NOMO-1 (cell line): ENCODE results near the gene TLE2.

Source experiments
- DNase-seq, 2 experiments: peaks; one replicate each; lab custom pipeline; 2025; ENCODE audit not compliant: unreplicated experiment in 2 of 2; lab: John Stamatoyannopoulos, UW

The TLE2 gene

DNA sequence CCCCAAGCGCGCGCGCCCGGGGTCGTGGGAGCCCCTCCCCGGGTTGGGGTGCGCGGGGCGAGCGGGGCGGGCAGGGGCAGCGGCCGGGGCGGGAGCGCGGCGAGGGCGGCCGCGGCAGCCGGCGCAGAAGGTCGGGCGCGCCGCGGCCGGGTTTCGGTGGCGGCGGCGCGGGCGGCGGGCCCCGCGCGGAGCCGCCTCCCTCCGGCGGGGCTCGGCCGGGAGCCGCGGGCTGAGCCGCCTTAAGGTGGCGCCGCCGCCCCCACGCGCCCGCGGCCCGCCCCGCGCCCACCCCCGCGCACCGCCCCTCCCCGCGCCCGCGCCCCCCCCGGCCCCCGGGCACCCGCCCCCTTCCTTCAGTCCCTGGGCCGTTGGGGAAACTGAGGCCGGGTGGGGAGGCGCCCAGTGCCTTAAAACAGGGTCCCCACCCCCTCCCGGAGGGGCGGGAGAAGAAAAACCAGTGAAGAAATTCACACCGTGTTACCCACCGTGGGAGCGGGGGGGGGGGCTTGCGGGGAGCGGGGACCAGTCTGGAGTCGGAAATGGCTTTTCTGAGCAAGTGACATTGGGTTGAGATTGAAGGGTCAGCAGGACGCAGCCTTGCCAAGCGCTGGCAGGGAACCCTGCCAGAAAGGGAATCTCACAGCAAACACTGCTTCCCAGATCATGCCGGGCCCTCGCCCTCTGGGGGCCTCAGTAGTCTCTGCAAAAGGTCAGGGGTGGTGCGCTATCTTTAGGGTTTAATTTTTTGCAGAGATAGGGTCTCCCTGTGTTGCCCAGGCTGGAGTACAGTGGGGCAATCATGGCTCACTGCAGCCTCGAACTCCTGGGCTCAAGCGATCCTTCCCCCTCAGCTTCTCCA, at the start of gene TLE2:
TSS of gene TLE2 (minus strand) at position 216 of the 859 bp plus-strand sequence. CDS start 376 bp downstream, outside the sequence.
- DNase-seq = peak in 1 of 2 experiments; percentile 10

DNA sequence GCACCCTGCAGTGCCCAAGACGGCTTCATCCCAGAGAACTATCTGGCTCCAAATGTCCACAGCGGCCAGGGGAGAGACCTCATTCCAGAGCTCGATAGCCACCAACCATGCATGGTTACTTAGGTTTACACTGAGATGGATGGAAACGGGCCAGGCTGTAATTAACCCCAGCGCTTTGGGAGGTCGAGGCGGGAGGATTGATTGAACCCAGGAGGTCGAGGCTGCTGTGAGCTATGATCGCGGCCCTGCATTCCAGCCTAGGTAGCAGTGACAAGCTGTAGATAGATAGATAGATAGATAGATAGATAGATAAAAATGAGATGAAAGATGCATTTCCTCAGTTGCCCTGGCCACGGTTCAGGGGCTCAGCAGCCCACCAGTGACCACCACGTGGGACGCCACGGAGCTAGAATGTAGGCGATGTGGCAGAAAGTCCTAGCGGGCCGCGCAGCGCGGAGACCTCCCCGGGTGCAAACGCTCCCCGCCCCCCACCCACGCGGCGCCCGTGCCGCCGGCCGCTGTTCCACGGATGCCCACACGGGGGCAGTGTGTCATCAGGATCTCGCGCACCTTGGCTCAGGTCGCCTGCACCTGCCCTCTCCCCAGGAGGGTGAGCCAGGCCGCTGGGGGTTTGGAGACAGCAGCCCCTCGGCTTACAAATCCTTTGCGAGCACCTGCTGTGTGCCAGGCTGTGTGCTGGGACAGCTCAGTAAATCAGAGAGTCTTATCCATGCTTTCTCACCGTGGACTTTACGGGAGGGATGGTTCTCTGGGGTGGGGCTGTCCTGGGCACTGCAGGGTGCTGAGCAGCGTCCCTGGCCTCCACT, 46.7 kb upstream of the TLE2 start:
- DNase-seq = peak; percentile 14 to 32

DNA sequence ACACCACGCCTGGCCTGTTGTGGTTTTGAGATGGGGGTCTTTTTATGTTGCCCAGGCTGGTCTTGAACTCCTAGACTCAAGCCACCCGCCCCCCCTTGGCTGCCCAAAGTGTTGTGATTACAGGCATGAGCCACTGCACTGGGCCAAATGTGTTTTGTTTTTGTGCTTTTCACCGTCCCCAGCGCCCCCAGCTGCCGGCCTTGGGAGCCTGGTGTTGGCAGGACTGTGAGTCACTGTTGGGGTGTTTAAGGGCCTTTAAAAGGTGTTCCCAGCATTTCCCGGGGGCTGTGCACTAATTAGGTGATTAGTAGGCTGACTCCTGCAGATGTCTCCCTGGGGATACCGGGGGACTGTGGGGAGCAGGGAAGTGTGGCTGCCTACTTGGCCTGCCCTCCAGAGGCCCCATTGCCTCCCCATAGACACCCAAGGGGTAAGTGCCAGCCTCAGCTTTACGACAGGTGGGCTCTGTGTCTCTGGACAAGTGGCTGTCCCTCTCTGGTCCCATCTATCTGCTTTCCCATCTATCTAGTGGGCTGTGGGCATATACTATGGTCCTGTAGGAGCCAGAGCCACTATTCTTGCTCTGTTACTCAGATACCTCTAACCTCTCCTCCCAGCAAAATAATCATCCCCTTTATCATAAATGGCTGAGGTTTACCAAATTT, 45.0 kb upstream of the TLE2 start:
- DNase-seq = no peak

DNA sequence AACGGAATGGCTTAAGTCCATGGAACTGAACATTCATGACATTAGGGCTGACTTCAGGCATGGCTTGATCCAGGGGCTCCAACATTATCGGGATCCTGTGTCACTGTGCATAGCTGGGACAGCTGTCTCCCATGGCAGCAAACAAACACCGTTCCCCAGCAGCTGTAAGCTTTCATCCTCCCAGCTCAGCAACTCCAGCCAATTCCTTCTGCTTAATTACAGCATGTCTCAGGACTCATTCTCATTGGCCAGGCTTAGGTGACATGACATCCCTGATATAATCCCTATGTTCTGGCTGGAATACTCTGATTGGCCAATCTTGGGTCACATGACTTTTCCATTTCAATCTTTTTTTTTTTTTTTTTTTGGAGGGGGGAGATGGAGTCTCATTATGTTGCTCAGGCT, 44.1 kb upstream of the TLE2 start:
- no peak for DNase-seq

DNA sequence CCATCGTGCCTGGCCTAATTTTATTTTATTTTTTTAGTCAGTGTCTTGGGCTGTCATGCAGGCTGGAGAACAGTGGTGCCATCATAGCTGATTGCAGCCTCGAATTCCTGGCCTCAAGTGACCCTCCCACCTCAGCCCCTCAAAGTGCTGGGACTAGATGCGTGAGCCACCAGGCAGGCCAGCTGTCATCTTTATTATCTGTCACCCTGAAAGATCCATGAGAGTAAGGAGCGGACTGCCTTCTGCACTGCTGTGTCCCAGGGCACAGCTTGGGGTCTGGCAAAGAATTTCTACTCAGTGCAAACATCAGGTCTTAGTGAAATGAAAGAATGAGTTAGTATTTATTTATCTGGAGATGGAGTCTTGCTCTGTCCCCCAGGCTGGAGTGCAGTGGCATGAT, 42.7 kb upstream of the TLE2 start:
- no peak for DNase-seq

DNA sequence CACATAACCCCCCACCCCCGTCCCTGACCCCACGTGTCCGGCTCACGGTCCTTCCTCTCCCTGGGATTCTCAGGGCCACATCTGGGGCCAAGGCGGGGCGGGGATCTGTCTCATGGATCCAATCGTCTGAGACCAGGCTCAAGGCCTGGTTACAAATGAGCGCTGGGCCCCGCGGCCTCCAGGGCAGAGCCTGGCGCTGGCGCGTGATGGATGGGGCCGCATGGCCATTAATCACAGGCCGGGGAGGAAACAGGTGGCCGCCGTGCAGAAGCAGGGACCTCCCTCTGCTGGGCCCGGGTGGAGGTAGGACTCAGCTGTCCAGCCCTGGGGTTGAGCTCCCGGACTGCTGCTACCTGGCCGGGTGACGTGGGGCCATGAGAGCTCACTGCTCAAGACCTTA, 39.0 kb upstream of the TLE2 start:
- DNase-seq = peak in 1 of 2 experiments; percentile 15

DNA sequence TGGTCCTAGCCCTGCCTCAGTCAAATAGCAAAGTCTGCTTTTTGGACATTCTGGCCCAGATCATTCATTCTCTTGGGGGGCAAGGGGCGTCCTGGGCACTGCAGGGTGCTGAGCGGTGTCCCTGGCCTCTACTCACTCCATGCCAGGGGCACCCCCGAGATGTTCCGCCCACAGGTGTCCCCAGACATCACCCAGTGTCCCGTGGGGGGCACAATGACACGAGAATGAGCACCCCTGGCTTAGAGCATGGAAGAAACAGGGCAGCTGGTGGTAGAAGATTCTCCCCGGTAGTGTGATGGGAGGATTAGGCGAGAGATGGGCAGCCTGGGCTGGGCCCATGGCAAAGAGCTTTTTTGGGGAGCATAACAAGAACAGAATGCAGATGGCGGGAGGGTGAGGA, 38.5 kb upstream of the TLE2 start:
- no peak for DNase-seq

DNA sequence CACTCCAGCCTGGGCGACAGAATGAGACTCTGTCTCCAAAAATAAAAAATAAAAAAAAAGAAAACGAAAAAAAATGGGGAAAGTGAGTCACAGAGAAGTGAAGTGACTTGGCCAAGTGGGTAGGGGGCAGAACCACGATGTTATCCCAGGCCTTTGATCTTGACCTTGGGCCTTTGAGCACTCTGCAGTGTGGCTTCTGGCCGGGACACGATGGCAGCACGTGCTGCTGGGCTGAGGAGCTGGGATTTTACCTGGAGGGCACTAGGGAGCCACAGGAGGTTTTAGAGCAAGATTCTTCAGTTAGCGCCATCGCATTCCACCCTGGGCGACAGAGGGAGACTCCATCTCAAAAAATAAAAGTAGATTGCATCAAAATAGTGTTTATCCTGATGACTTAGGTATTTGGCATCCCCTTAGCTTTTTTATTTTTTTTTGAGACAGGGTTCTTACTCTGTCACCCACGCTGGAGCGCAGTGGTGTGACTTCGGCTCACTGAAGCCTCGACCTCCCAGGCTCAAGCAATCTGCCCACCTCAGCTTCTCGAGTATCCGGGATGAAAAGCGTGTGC, 37.5 kb upstream of the TLE2 start:
- no peak for DNase-seq

DNA sequence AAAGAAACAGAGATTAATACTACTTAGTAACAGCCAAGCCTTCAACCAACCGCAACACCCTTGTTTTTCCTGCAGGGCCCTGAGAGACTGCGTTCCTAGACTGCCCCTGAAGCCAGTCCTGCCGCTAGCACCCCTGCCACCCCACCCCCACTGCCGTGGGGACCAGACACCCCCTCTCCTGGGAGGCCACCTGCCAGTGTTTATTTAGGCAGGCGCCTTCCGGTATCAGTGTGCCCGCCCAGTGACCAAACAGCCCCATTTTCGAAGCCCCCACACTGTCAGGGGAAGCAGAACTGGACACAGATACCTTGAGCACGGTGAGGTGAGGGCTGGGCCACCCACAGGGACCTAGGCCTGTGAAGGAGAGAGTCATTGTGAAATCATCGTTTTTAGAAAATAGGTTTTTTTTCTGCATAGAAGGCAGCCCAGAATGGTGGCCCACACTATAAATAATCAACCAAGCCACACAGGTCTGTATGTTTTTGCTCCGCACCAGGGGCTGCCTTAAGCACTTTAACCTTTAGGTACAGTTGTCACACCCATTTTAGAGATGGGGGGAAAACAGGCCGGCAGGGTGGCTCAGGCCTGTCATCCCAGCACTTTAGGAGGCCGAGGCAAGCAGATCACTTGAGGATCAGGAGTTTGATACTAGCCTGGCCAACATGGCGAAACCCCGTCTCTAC, 36.7 kb upstream of the TLE2 start:
- DNase-seq = no peak

DNA sequence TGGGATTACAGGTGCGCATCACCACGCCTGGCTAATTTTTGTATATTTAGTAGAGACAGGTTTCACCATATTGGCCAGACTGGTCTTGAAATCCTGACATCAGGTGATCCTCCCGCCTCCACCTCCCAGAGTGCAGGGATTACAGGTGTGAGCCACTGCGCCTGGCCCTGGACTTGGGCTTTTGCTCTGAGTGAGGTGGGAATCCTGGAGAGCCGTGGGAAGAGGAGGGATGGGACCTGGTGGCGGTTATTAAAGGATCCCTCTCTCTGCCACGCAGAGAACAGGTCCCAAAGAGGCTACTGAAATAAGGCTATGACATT, 34.9 kb upstream of the TLE2 start:
- DNase-seq = no peak

DNA sequence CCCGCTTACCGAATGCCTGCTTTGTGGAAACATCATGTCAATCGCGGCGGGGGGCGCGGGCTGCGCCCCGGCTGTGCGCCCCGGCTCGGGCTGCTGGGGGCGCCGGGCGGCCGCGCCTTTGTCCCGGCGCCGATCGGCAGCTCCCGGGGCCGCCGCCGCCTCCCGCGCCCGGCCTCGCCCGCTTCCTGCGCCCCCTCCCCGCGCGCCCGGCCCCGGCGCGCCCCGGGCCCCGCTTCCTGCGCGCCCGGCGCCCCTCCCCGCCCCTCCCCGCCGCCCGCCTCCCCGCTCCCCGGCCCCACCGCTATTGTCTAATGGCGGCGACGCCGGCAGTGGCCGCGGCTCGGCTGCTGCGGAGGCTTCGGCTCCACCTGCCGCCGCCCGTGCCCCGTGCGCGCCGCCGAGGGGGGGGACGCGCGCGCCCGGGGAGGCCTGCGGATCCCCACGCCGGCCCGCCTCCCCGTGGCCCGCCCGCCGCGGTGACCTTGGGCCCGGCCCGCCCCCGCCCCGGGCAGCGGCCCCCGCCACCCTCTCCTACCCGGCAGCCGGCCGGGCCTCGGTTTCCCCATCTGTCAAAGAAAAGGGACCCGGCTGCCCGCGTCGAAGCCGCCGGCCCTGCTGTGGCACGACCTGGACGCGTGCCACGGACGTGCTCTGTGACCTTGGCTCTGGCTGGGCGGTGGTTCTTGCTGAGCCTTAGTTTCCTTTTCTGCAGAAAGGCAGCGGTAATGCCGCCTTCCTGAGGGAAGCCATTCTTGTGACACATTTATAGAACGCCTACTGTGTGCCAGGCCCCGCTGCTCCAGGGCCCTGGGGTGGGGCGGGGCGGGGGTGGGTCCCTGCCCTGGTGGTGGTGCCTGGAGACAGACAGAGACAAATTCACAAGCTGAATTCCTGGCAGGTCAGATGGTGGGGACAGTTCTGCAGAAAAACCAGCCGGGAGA, 33.4 kb upstream of the TLE2 start, which contains the start of gene TLE5:
TSS of gene TLE5 (minus strand) at position 331 of the 941 bp plus-strand sequence. CDS start at position 36, 295 bp downstream.
- DNase-seq = peak; percentile 15 to 40

DNA sequence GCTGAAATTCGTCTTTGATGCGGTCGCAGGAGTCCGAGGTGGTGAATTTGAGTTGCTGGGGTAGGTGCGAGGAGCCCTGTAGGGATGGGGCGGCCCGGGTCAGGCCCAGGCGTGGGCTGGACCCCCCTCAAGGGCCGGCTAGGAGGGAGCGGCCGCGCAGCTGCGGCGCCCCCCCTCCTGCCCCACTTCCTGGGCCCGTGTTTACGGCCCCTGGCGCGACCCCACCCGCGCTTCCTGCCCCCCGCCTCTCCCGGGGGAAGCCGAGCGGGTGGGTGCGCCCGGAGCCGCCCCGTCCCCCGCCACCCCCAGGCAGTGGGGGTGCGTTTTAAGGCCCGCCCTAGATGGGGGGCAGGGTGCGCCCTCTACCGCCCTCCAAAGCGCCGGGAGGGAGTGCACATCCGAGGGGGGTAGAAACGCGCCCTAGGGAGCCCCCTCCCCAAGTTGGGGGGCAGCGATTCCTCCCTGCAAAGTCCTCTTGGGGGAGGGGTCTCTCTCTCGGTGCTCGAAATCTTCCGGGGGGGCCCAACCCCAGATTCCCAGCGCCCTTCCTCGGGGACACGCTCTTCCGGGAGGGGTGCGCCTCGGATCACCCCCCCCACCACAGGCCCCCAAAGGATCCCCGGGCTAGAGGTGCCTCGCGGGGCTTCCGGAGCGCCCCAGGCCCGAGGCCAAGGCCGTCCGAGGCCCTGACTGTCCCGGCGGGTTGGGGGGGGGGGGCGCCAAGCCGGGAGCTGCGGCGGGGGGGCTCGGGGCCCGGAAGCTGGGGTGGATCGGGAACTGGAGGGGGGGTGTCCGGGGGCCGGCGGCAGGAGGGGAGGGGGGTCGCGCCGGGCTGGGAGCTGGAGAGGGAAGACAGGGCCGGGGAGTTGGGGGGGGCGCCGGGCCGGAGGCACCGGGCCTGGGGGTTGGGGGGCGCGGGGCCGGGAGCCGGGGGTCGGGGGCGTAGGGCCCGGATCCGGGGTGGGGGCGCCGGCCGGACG, 32.4 kb upstream of the TLE2 start:
- peak in 1 of 2 experiments; percentile 23 for DNase-seq

DNA sequence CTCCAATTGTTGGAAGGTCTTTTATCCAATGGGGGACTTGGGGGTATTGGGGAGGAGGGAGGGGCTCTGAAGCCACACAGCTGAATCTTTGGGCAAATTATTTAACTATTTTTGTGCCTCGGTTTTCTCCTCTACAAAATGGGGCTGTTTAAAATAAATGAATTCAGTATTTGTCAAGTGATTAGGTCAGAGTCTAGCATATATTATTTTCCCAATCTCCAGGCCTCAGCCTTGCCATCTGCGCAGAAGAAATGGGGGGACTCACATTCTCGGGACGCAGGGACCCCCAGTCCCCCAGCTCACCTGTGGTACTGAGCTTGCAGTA, 31.7 kb upstream of the TLE2 start:
- no peak for DNase-seq

DNA sequence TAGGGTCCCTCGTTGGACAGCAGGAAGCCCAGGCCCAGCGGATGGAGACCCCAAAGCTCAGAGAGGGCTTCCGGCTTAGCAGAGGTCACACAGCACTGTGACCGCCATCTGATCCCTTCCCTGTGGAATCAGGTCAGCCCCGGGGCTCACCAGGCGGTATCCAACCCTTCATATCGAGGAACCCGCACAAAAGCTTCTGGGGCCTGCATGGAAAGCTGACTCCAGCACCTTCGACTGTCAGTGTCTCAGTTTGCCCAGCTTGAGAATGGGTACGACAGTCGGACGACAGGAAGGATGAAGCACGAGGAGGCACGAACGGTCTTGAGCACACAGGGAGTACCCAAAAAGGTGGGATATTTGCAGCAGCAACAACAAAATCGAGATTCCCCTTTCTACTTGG, 30.6 kb upstream of the TLE2 start:
- no peak for DNase-seq

DNA sequence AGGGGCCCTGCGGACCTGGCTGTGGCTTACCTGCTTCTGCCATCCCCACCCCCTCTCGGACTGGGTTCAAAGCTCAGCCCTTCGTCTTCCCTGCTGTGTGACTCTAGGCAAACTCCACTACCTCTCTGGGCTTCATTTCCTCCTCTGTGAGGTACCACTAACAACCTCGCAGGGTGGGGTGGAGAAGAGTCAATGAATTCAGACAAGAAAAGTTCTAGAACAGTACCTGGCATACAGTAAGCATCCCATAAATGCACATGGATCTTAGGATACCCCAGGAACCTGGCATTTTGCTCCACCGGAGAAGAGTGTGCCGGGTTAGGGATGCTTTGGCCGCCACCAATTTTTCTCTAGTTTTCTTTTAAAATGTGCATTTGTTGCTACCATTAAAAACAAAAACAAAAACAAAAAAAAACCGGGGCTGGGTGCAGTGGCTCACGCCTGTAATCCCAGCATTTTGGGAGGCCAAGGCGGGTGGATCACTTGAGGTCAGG, 29.8 kb upstream of the TLE2 start:
- no peak for DNase-seq

DNA sequence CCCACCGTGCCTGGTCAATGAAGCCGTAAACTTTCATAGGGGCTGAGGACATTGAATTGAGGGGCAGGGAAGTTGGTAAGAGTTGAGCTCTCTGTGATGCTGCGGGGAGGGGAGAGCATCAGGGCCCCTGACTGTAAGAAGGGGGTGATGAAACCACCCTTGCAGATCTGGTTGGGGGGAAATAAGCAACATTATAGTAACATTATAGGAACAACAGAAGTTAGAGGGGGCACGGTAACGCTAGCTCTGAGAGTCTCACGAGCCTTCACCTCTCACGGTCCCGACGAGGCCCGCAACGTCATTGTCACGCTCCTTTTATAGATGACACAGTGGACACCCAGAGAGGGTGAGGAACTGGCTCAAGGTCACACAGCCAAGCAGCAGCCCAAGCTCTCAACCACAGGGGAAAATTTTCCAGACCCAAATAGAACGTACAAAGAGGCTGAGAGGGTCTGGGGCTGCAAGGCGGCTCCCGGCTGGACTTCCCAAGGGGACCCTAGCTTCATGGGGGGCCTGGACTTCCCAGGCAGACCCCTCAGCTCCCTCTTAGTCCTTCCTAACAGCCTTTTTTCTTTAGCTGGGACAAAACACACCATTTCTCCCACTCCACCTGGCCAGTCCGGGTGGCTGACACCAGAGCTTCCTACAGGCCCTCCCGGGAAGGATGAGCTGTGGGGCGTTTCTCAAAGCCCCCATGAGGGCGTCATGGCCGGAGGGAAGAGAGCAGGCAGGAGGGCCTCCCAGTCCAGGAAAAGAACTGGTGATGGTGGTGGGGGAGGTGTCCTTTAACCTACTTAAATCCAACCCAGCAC, 29.1 kb upstream of the TLE2 start:
- no peak for DNase-seq

DNA sequence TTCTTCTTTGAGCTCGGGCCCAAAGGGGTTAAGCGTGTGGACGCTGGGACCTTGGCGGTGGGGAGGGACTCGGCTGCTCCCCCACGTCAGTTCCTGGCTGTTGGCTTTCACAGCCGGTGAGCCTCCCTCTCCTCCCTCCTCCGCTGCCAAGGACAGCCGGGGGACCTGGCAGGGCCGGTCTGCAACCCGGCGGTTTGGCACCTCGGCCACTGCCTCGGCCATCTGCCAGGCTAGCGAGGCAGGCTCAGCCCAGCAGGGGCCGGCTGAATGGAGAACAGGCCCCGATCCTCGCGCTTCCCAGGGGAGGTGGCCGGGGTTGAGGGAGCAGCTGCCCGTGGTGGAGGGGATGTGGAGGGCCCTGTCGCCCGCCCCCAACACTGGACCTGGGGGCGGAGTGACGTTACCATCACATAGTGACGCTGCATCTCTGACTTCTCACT, 28.2 kb upstream of the TLE2 start:
- DNase-seq = no peak
